ENCODE results near the gene CPLANE2. TPM values are rescaled to one million over a fixed set of nuclear protein-coding genes. Genes with fewer than 3 reads are reported as not detected.
"Not testable (repeated sequence)": the region's sequence is repeated elsewhere in the genome, so short reads cannot be mapped to it uniquely, and the experiment has no call there.

The CPLANE2 gene
- total RNA-seq, 2 donors from 2014 or later, result 4.1 to 5.2 TPM

DNA sequence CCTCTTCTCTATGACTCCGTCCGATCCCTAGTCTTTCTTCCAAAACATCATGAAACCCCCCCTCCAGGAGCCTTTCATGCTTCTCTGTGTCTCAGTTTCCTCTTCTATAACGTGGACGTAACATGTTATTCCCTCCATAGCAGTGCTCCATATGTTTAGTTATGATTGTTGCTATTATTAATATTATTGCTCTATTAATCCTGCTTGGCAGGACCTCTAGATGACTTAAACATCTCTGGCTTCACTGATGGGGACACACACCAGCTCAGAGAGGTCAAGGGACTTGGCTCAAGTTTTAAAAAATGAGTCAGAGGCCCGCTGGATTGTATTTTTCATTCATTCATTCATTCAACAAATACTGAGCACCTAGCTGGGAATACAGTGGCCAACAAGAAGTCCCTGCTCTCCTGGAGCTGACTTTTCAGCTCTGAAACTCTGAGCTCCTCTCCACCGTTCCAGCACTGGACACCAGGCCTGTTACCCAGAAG, 404 bp upstream of the CPLANE2 start:
- intact Hi-C loops (cut with DNase I), result no loop called here

DNA sequence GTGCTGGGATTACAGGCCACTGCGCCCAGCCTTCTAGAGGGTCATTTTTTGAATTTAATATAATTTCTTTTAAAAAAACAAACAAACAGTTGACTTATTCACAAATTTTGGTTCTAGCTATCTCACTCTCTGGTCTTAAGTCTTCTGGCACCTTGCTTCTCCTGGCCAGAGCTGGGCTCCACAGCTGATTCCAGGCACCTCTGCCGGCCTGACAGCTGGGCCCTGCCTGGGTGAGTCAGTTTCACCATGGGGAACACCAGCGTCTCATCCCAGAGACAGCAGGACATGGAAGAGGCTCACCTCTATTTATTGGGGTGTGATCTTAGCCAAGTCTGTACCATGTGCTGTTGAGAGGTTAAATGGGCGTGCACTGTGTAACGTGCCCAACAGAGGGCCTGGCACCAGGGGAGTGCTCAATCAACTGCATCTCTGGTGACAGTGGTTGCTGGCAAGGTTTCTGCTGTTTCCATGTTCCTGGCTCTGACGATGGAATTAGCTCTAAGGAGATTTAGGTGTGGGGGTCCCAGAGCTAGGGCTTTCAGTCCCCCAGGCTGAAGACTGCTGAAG, 956 bp downstream of the CPLANE2 start:
- intact Hi-C loops (cut with DNase I), result no loop called here
- peak; percentile 49 for DNase-seq (ENCODE audit: low spot score)

More for the DNA sequence above, 404 bp upstream of the CPLANE2 start:
- no peak for DNase-seq (ENCODE audit: low spot score)

DNA sequence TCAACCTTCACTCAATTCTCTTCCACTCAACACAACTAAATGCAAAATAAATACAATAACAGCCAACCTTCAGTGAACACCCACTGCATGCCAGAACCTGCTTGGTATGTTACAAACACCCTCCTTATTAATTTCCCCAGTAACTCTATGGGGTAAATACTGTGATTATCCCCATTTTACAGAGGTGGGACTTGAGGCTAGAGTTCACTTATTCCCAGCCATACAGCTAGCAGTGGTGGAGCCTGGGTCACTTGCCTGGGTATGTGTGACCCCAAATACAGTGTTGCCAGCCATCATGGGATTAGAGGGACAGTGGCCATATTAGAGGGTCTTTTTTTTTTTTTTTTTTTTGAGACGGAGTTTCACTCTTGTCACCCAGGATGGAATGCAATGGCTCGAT, 1.6 kb downstream of the CPLANE2 start:
- intact Hi-C loops (cut with DNase I), result no loop called here
- no peak for DNase-seq (ENCODE audit: low spot score)

DNA sequence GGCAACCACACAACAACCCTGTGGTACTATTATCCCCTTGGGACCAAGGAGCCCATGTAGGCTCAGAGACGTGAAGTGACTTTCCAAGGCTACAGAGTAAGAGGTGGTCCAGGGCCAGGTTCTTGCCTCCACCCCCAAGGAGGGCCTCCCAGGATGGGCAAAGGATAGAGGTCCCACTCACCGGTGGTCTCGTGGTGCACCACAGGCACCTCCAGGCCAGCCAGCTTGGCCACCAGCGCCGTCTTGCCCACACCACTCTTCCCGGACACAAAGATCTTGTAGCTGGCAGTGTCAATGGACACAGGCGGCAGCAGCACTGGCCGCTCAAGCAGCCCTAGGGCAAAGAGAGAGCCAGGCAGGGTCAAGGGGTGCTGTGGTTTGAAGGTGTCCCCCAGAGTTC, 3.6 kb downstream of the CPLANE2 start:
- intact Hi-C loops (cut with DNase I), result no loop called here
- DNase-seq (ENCODE audit: low spot score), result peak; percentile 49

DNA sequence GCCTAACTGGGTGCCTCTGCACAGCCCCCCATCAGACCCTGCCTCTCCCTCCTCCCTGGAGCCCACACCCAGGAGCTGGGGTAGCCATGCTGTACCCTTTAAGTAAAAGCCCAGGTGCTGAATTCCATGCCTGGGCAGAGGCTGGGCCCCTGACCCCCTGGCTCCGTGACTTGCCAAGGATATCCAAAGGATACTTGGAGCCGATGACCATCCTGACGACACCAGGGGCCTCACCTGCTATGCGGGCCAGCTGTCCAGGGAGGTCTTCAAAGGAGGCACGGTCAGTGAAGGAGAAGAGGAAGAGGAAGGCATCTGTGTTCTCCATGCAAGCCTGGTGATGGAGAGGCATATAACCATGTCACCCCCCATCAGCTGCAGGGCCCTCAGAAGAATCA, 4.7 kb downstream of the CPLANE2 start:
- intact Hi-C loops (cut with DNase I), result no loop called here
- DNase-seq (ENCODE audit: low spot score), result peak; percentile 44

DNA sequence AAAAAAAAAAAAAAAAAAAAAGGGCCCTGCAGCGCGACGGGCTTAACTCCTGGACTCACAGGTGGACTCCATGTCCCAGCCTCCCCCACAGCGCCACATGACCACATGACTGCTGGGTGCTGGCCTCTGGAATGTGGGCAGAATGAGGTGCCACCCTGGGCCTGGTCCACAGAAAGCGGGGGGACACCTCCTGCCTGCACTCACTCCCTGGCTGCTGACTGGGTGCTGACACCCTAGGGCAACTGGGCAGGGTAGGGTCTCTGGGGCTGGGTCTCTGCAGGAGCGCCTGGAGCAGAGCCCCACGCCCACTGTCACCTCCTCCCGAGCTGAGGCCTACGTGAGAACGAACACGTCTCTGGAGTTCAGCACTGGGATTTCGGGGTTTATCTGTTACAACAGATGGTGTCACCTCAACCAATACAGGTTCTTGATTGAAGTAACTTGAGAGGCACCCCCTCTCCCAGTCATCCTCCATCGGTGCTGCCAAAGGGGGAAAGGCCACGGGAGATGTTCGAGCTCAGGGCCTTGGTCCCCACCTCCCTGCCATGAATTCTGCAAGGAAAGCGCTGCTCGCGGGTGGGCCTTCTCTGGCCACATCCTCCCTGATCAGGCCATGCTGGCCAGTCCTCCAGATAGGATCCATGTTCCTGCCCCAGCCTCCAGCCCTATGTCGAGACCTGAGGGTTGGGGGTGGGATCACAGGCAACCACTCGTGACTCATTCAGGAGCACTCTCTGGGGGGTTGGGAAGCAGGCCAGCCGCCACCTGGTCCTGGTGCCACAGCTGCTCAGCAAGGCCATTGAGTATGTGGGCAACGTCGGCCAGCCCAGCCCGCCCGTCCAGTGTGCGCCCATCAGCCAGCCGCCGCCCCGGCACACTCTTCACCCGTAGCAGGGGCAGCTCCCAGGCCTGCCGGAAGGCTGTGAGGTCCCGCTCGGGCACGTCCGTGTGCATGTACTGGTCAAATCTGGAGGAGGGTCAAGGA, 5.4 kb downstream of the CPLANE2 start:
- intact Hi-C loops (cut with DNase I), result no loop called here
- peak; percentile 68 for DNase-seq (ENCODE audit: low spot score)

DNA sequence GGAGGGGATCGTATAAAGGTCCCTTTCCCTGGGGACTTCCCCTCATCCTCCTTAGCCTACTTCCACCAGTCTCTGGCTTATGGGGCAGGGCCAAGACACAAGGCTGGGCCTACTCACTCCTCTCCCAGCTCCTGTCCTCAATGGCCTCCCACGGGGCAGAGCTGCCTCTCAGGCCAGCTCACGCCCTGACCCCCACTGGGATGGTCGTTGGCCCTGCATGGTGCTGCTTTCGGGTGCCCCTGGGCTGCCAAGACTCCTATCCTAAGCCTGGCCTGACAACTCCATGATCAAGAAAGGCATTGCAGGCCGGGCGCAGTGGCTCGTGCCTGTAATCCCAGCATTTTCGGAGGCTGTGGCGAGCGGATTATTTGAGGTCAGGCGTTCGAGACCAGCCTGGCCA, 6.2 kb downstream of the CPLANE2 start:
- intact Hi-C loops (cut with DNase I), result no loop called here

DNA sequence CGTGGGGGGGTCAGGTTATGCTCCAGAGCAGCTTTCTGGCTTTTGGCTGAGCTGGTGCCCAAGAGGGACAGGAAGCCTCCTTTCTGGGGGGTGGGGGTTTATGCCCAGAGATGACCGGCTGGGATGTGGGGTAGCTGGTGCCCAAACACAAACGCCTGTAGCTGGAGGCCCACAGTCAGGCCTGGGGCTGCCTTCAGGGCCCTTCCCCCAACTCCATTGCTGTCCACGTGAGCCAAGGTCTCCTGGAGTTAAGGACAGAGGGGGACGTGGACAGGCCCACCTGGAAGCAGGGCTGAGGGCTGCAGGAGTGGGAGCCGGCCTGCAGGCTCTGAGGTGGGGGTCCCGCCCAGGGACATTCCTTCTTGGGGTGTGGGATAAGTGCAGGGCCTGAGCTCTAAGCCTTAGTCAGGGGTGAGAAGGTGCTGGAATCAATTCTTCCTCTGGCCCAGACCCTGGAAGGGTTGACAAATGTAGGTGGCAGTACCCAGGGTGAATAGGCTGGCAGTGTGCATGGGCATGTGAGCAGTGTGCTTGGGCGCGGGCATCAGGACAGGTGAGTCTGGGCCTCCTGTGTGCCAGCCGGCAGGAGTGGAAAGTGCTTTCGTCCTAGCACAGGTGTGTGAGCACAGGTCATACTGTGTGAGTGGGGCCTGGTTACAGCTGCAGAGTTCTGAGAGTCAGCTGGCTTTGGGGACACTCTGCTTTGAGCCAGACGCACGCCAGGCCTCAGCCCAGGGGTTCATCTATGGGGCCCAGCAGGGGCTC, 6.8 kb downstream of the CPLANE2 start:
- intact Hi-C loops (cut with DNase I), result no loop called here
- no peak for DNase-seq (ENCODE audit: low spot score)

More for the DNA sequence above, 6.2 kb downstream of the CPLANE2 start:
- no peak for DNase-seq (ENCODE audit: low spot score)

DNA sequence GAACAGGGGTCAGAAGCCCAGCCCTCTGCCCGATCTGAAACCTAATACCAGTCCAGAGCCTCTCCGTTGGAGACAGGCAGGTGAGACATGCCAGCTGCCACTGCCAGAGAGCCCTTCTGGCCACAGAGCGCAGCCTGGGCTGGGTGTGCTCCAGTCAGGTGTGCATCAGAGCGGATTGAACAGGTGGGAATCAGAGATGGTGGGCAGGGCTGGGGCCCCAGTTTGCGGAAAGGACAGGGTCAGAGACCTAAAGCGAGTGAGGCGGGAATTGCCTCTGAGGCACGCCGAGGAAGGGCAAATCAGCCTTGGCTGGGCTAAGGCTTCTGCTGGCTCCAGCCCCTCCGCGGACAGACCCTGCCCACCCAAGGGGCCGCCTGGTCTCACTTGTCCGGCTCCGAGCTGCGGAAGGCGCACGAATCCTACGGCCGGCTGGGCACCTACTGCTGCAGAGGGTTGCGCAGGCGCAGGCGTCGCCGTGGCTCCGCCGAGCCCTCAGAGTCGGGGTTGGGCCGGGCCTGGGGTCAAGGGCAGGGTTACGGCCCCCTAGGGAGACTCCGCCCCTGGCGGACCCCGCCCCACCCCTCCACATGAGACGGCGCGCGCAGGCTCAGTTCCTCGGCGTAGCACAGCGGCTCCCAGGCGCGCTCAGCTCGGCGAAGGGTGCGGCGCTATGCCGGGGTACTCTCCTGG, 10.3 kb downstream of the CPLANE2 start:
- intact Hi-C loops (cut with DNase I), result no loop called here
- DNase-seq (ENCODE audit: low spot score), result peak; percentile 74

DNA sequence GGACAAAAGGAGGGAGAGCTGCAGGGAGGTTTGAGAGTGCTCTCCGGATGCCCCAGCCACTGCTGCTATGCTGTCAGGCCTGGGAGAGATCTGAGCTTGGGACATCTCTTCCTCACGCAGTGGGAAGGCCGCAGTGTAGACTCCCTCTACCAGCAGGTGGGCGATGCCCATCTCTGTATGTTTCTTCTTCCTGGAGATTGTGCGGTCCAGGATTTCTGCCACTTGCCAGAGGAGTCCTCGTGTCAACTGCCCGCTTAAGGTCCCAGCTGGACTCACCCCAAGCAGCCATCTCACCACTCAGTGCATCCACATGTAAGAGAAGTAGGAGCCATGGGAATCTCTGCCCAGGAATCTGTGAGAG, 10.9 kb downstream of the CPLANE2 start:
- intact Hi-C loops (cut with DNase I), result no loop called here
- DNase-seq (ENCODE audit: low spot score), result no peak

DNA sequence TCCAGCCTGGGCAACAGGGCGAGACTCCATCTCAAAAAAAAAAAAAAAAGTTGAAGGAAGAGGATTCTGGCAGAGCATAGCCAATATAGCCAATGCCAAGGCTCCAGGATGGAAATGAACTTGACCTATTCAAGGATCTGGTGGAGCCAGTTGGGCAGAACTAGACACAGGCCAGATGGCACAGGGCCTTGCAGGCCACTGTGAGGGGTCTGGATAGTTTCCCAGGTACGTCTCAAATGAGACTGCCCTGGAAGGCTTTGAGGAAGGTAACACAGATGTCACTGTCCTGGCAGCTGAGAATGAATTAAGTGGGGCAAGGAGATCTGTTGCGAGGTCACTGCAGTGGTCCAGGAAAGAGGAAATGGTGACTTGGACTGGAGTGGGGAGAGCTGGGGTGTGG, 12.5 kb downstream of the CPLANE2 start:
- intact Hi-C loops (cut with DNase I), result no loop called here
- DNase-seq (ENCODE audit: low spot score), result no peak

DNA sequence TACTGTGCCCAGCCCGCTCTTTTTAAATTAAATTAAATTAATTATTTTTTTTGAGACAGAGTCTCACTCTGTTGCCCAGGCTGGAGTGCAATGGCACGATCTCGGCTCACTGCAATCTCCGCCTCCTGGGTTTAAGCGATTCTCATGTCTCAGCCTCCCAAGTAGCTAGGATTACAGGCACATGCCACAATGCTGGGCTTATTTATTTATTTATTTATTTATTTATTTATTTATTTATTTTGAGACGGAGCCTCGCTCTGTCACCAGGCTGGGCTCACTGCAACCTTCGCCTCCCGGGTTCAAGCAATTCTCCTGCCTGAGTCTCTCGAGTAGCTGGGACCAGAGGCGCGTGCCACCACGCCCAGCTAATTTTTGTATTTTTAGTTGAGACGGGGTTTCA, 14.3 kb downstream of the CPLANE2 start:
- intact Hi-C loops (cut with DNase I); DNase-seq (ENCODE audit: low spot score): not testable (repeated sequence)

DNA sequence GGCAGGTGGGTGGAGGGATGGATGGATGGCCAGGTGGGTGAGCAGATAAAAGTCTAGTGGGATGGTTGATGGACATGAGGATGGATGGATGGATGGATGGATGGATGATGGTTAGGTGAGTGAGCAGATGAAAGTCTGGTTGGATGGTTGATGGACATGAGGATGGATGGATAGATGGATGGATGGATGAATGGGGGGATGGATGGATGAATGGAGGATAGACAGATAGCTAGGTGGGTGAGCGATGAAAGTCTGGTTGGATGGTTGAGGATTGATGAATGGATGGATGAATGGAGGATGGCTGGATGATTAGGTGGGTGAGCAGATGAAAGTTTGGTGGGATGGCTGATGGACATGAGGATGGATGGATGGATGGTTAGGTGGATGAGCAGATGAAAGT, 15.5 kb downstream of the CPLANE2 start:
- DNase-seq (ENCODE audit: low spot score), result no peak
- intact Hi-C loops (cut with DNase I), result no loop called here

DNA sequence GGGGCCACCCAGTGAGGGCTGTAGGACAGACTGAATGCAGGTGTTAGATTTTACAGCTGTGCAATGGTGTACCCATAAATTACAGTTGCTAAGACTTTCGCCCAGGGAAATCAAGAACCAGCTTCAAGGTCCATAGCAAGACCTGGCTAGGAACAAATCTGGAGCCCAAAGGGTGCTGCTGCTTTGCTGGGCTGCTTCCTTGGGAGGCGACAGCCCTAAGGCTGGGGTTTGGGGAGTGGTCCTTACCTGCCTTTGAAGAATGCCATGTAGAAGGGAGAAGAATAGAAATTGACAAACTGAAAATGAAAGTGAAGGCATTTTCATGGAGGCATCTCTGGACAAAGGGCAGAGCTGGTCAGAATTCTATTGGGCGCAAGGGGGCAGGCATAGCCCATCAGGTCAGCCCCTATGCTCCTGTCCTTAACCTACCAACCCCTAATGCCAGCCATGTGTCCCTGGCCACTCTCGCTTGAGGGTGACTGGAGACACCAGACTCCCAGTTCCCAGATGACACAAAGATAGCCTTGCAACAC, 16.9 kb downstream of the CPLANE2 start:
- DNase-seq (ENCODE audit: low spot score), result no peak
- intact Hi-C loops (cut with DNase I), result no loop called here

DNA sequence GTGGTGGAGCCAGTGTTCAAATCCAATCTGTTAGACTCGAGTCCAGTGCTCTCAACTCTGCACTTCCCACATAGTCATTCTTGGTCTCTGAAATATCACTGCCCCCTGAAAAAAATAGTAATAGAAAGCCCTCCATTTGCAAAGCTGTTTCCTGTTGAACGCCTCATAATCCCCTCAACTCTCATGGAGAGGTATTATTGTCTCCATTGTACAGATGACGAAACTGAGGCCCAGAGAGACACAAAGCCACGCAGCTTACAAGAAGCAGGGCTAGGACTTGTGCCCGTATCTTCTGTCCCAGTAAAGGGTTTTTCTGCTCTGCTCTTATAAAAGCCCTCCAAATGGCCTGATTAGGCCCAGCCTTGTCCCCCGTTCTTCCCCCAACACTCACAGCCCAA, 18.3 kb downstream of the CPLANE2 start:
- no peak for DNase-seq (ENCODE audit: low spot score)
- intact Hi-C loops (cut with DNase I), result no loop called here

DNA sequence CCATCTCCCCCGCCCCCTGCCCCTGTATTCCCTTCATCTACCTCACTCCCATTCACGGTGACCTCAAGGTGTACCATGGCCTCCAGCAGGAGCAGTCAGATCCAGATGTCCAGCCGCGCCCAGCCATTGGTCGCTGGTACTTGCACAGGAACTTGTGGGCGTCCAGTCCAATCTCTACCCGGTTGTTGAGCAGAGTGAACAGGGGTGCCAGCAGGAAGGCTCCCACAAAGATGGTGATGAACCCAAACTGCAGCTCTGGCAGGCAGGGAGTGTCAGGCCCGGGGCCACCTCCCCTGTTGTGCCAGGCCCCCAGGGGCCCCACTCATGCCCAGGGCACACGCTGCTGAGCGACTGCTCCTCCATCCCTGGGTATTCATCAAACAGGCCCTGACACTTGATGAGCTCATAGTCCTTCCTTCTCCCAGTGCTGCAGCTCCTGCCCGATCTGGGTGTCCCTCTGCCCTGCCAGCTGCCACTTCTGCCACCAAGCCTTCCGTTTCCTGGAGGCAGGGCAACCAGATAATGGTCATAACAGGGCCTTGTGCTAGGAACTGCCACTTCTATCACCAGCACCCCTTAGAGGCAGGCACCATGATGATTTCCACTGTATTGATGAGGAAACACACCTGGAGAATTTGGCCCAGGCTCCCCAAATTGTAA, 18.8 kb downstream of the CPLANE2 start:
- intact Hi-C loops (cut with DNase I), result no loop called here
- DNase-seq (ENCODE audit: low spot score), result no peak

DNA sequence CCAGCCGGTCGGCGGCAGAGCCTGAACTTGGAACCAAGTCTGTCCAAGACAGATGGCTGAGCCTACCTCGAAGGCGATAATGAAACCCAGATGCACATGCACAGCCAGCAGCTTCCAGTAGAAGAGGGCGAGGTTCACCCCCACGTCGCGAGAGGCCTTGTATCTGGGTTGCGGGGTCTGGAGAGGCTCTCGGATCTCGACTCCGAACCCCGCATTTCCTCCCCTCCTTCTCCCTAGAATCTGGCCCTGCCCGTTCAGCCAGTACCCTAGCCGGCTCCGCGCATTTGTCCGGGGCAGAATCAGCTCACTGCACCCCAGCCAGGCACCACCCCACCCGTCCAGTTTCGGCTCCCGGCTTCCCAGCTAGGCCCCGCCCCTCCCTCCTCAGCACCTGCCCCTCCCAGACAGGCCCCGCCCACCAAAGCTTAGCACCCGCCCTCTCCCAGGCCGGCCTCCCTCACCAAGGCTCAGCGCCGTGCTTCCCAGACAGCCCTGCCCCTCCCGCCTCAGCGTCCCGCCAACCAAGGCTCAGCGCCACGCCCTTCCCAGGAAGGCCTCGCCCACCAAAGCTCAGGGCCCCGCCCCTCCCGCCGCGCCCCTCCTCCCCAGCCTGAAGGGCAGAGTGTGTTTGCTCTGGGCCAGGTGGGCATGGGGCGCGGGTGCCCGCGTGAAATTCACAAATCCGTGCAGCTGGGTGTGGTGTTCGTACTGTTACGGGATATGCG, 19.8 kb downstream of the CPLANE2 start:
- DNase-seq (ENCODE audit: low spot score), result peak; percentile 100
- intact Hi-C loops (cut with DNase I), result no loop called here

Data from posterior vena cava (tissue), 2 donors.